ENCODE measurements around the gene HSD11B1L.
A peak's percentile ranks its signal among the peaks of the same experiment; 100 is the strongest.

HSD11B1L gene

GRCh38 chr19:5676105-5676771 lies 4.6 kb upstream of the HSD11B1L start:
- H3K27me3 ChIP-seq: no peaks in the 10 kb centered on the region
- no peaks in the 10 kb centered on the region for H3K9me3 ChIP-seq
- peaks cover 10% of the 10 kb centered on the region for H3K36me3 ChIP-seq
- H3K4me3 ChIP-seq (ENCODE audit: low read depth, low read length): no peak overlapping the region
- no peaks in the 10 kb centered on the region for H3K4me1 ChIP-seq
- DNase-seq: no peak
- TF ChIP-seq CTCF (IDR thresholded peaks at IDR 0.05; ENCODE audit: low read depth, low read length): no peak

- TF ChIP-seq CTCF (IDR thresholded peaks at IDR 0.05; ENCODE audit: low read depth, low read length): no peak
- H3K4me3 ChIP-seq (ENCODE audit: low read depth, low read length): no peak overlapping the region
- no peaks in the 10 kb centered on the region for H3K9me3 ChIP-seq
- no peak for DNase-seq
- H3K36me3 ChIP-seq: peaks cover 5% of the 10 kb centered on the region
- H3K27me3 ChIP-seq: no peaks in the 10 kb centered on the region
- no peaks in the 10 kb centered on the region for H3K4me1 ChIP-seq
These were observed 4.1 kb upstream of the HSD11B1L start for GRCh38 chr19:5676772-5677105.

- DNase-seq: no peak
- no peak overlapping the region for H3K4me3 ChIP-seq (ENCODE audit: low read depth, low read length)
- TF ChIP-seq CTCF (IDR thresholded peaks at IDR 0.05; ENCODE audit: low read depth, low read length): no peak
- peaks cover under 1% of the 10 kb centered on the region for H3K36me3 ChIP-seq
- no peaks in the 10 kb centered on the region for H3K9me3 ChIP-seq
- H3K4me1 ChIP-seq: no peaks in the 10 kb centered on the region
- no peaks in the 10 kb centered on the region for H3K27me3 ChIP-seq
These were observed 3.7 kb upstream of the HSD11B1L start for GRCh38 chr19:5677136-5677535.

GRCh38 chr19:5677580-5677979 lies 3.2 kb upstream of the HSD11B1L start:
- no peaks in the 10 kb centered on the region for H3K4me1 ChIP-seq
- no peak for DNase-seq
- TF ChIP-seq CTCF (IDR thresholded peaks at IDR 0.05; ENCODE audit: low read depth, low read length): no peak
- H3K4me3 ChIP-seq (ENCODE audit: low read depth, low read length): no peak overlapping the region
- no peaks in the 10 kb centered on the region for H3K36me3 ChIP-seq
- H3K27me3 ChIP-seq: no peaks in the 10 kb centered on the region
- no peaks in the 10 kb centered on the region for H3K9me3 ChIP-seq

- Histone ChIP-seq H3K4me3 (ENCODE audit: low read depth, low read length) (no peak overlapping the region), H3K36me3 (no peaks in the 10 kb centered on the region), H3K9me3 (no peaks in the 10 kb centered on the region), H3K27me3 (no peaks in the 10 kb centered on the region), H3K4me1 (no peaks in the 10 kb centered on the region)
- DNase-seq: no peak
- TF ChIP-seq CTCF (IDR thresholded peaks at IDR 0.05; ENCODE audit: low read depth, low read length): no peak
These were observed 2.6 kb upstream of the HSD11B1L start for GRCh38 chr19:5678071-5678718.

- no peaks in the 10 kb centered on the region for H3K4me1 ChIP-seq
- no peak for TF ChIP-seq CTCF (IDR thresholded peaks at IDR 0.05; ENCODE audit: low read depth, low read length)
- H3K4me3 ChIP-seq (ENCODE audit: low read depth, low read length): peak overlapping the region; percentile 88
- no peak for DNase-seq
- no peaks in the 10 kb centered on the region for H3K36me3 ChIP-seq
- H3K9me3 ChIP-seq: no peaks in the 10 kb centered on the region
- no peaks in the 10 kb centered on the region for H3K27me3 ChIP-seq
These were observed 1.3 kb upstream of the HSD11B1L start for GRCh38 chr19:5679289-5680083.
